ENCODE results near the gene PARN.

GRCh38 chr16:14491861-14492529 is 138.1 kb downstream of the PARN start:
- TF ChIP-seq, protein P1, sequence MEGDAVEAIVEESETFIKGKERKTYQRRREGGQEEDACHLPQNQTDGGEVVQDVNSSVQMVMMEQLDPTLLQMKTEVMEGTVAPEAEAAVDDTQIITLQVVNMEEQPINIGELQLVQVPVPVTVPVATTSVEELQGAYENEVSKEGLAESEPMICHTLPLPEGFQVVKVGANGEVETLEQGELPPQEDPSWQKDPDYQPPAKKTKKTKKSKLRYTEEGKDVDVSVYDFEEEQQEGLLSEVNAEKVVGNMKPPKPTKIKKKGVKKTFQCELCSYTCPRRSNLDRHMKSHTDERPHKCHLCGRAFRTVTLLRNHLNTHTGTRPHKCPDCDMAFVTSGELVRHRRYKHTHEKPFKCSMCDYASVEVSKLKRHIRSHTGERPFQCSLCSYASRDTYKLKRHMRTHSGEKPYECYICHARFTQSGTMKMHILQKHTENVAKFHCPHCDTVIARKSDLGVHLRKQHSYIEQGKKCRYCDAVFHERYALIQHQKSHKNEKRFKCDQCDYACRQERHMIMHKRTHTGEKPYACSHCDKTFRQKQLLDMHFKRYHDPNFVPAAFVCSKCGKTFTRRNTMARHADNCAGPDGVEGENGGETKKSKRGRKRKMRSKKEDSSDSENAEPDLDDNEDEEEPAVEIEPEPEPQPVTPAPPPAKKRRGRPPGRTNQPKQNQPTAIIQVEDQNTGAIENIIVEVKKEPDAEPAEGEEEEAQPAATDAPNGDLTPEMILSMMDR (IDR thresholded peaks at IDR 0.05), result no peak
- no peak for TF ChIP-seq POLR2A (IDR thresholded peaks at IDR 0.05)
